GM23248 (cell line): ENCODE data around the gene ST6GAL1.

ENCODE experiments used
- EZH2 ChIP-seq: fragments of 200-600 bp; sonication (generic); IDR thresholded peaks from 2 replicates; pipeline ENCODE4 v1.6.1; 2018; ENCODE audit warnings: antibody characterized with exemption, mild to moderate bottlenecking; ENCODE audit not compliant: insufficient read depth, poor library complexity, severe bottlenecking
- EZH2phosphoT487 ChIP-seq: fragments of 200-600 bp; sonication (generic); IDR thresholded peaks from 2 replicates; pipeline ENCODE4 v1.6.1; 2018; ENCODE audit warnings: antibody characterized with exemption, moderate library complexity, mild to moderate bottlenecking, low read depth; ENCODE audit not compliant: insufficient read depth

DNA sequence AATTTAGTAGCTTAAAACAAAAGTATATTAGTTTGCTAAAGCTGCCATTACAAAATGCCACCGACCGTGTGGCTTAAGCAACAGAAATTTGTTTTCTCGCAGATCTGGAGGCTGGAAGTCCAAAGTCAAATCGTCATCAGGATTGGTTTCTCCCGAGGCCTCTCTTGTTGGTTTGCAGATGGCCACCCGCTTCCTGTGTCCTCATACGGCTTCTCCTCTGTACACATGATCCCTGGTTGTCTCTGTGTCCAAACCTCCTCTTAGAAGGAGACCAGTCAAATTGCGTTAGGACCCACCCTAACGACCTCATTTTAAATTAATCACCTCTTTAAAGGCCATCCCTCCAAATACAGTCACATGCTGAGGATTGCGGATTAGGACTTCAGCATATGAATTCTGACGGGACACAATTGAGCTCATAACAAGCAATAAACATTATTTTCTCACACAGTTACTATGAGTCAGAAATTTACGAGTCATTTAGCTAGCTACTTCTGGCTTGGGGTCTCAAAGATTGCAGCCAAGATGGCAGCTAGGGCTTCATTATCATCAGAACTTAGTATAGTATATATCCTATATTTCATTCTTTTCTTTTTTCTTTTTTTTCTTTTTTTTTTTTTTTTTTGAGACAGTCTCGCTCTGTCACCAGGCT lies 150.6 kb downstream of the ST6GAL1 start:
- TF ChIP-seq EZH2 (no peak), EZH2phosphoT487 (no peak)
